WTC11 (cell line): ENCODE data around the gene KIAA1671. TPM values are rescaled to one million over a fixed set of nuclear protein-coding genes. Genes with fewer than 3 reads are reported as not detected.

Experiments used
- ATAC-seq: fragments of 200-7000 bp; cut with Tn5 transposase; 2 replicates; pipeline ENCODE4 v1.10.0; 2021; ENCODE audit warnings: mild to moderate bottlenecking, moderate library complexity
- CTCF ChIA-PET: fragments of 300-600 bp; sonication (Branson Sonifier 250); formaldehyde crosslinking; loops from one replicate; lab custom pipeline; 2021; ENCODE audit warnings: antibody characterized with exemption; lab: Charles Lee
- POLR2A ChIA-PET: fragments of 350-600 bp; sonication (Branson Sonifier 250); formaldehyde crosslinking; loops from one replicate; lab custom pipeline; 2021; ENCODE audit warnings: antibody characterized with exemption; lab: Charles Lee
- DNase-seq: peaks from one replicate; pipeline ENCODE4 v3.0.0; 2021; ENCODE audit warnings: low spot score
- H3K27ac Mint-ChIP-seq: 2 replicates; pipeline ENCODE4 v1.8.0; 2021; ENCODE audit warnings: mixed read lengths
- H3K27me3 Mint-ChIP-seq: 2 replicates; pipeline ENCODE4 v1.8.0; 2021; ENCODE audit warnings: low read depth, mild to moderate bottlenecking, moderate library complexity, mixed read lengths
- H3K36me3 Mint-ChIP-seq: 2 replicates; pipeline ENCODE4 v1.8.0; 2021; ENCODE audit warnings: mixed read lengths
- H3K4me1 Mint-ChIP-seq: 2 replicates; pipeline ENCODE4 v1.8.0; 2022; ENCODE audit warnings: mixed read lengths
- H3K4me3 Mint-ChIP-seq: 2 replicates; pipeline ENCODE4 v1.8.0; 2021; ENCODE audit warnings: mild to moderate bottlenecking, moderate library complexity, mixed read lengths
- H3K9me3 Mint-ChIP-seq: 2 replicates; pipeline ENCODE4 v1.8.0; 2021; ENCODE audit warnings: mixed read lengths
- ESRRA ChIP-seq: sonication (generic); formaldehyde crosslinking; IDR thresholded peaks from 2 replicates; pipeline ENCODE4 v1.8.1; 2022; ENCODE audit warnings: mild to moderate bottlenecking, missing genetic modification reagents, borderline replicate concordance
- FOXP1 ChIP-seq: sonication (generic); formaldehyde crosslinking; IDR thresholded peaks from 2 replicates; pipeline ENCODE4 v1.8.0; 2022; ENCODE audit warnings: missing genetic modification reagents, mild to moderate bottlenecking, moderate library complexity, borderline replicate concordance
- HMGA2 ChIP-seq: fragments of 250-450 bp; sonication (Bioruptor Pico); IDR thresholded peaks from 2 replicates; pipeline ENCODE4 v1.4.0; 2021; ENCODE audit warnings: mild to moderate bottlenecking, moderate library complexity
- IRF2 ChIP-seq: sonication (generic); formaldehyde crosslinking; IDR thresholded peaks from 2 replicates; pipeline ENCODE4 v1.8.0; 2022; ENCODE audit warnings: low read depth, missing genetic modification reagents, borderline replicate concordance
- JUN ChIP-seq: sonication (generic); formaldehyde crosslinking; IDR thresholded peaks from 2 replicates; pipeline ENCODE4 v1.8.0; 2023; ENCODE audit warnings: mild to moderate bottlenecking, missing genetic modification reagents
- NFYB ChIP-seq: sonication (generic); formaldehyde crosslinking; conservative IDR thresholded peaks from 2 replicates; pipeline ENCODE4 v1.8.0; 2022; ENCODE audit warnings: low read depth, missing genetic modification reagents
- SOX15 ChIP-seq: fragments of 250-450 bp; sonication (Bioruptor Pico); IDR thresholded peaks from 2 replicates; pipeline ENCODE4 v1.9.0; 2021; ENCODE audit warnings: mild to moderate bottlenecking
- TCF7 ChIP-seq: sonication (generic); formaldehyde crosslinking; IDR thresholded peaks from 2 replicates; pipeline ENCODE4 v1.8.0; 2022; ENCODE audit warnings: mild to moderate bottlenecking, low read depth, missing genetic modification reagents, moderate library complexity
- TEAD4 ChIP-seq: sonication (generic); formaldehyde crosslinking; IDR thresholded peaks from 2 replicates; pipeline ENCODE4 v1.8.0; 2022; ENCODE audit warnings: mild to moderate bottlenecking, missing genetic modification reagents
- ZBTB21 ChIP-seq: sonication (generic); formaldehyde crosslinking; IDR thresholded peaks from 2 replicates; pipeline ENCODE4 v1.8.1; 2023; ENCODE audit warnings: mild to moderate bottlenecking, missing genetic modification reagents, borderline replicate concordance
- ZNF263 ChIP-seq: sonication (generic); formaldehyde crosslinking; IDR thresholded peaks from 2 replicates; pipeline ENCODE4 v1.8.1; 2022; ENCODE audit warnings: low read depth, mild to moderate bottlenecking, moderate library complexity, missing genetic modification reagents
- ZNF396 ChIP-seq: fragments of 250-450 bp; sonication (Bioruptor Pico); IDR thresholded peaks from 2 replicates; pipeline ENCODE4 v1.8.0; 2021; ENCODE audit warnings: mild to moderate bottlenecking, moderate library complexity, borderline replicate concordance
- ZNF416 ChIP-seq: fragments of 250-450 bp; sonication (Bioruptor Pico); IDR thresholded peaks from 2 replicates; pipeline ENCODE4 v1.9.0; 2021; ENCODE audit warnings: mild to moderate bottlenecking, inconsistent platforms
- total RNA-seq: library from RNA; stranded (reverse); gene quantifications from 3 replicates; pipeline ENCODE4 v1.2.3, GENCODE V29; 2021
- TF ChIP-seq, protein P1 (sequence below): sonication (generic); formaldehyde crosslinking; IDR thresholded peaks from 2 replicates; pipeline ENCODE4 v1.8.1; 2023; ENCODE audit warnings: mild to moderate bottlenecking, missing genetic modification reagents
- TF ChIP-seq, protein P2 (sequence below): fragments of 250-450 bp; sonication (Bioruptor Pico); IDR thresholded peaks from 2 replicates; pipeline ENCODE4 v1.9.0; 2021; ENCODE audit warnings: mild to moderate bottlenecking
- TF ChIP-seq, protein P3 (sequence below): sonication (generic); formaldehyde crosslinking; IDR thresholded peaks from 2 replicates; pipeline ENCODE4 v1.8.1; 2022; ENCODE audit warnings: mild to moderate bottlenecking, missing genetic modification reagents, moderate library complexity, borderline replicate concordance
- TF ChIP-seq, protein P4 (sequence below): sonication (generic); formaldehyde crosslinking; IDR thresholded peaks from 2 replicates; pipeline ENCODE4 v1.8.0; 2022; ENCODE audit warnings: mild to moderate bottlenecking, missing genetic modification reagents
- TF ChIP-seq, protein P5 (sequence below): sonication (generic); formaldehyde crosslinking; IDR thresholded peaks from 2 replicates; pipeline ENCODE4 v1.8.1; 2022; ENCODE audit warnings: missing genetic modification reagents, borderline replicate concordance

The KIAA1671 gene
- total RNA-seq, 1 experiment from 2014 or later: 26.0 TPM

DNA sequence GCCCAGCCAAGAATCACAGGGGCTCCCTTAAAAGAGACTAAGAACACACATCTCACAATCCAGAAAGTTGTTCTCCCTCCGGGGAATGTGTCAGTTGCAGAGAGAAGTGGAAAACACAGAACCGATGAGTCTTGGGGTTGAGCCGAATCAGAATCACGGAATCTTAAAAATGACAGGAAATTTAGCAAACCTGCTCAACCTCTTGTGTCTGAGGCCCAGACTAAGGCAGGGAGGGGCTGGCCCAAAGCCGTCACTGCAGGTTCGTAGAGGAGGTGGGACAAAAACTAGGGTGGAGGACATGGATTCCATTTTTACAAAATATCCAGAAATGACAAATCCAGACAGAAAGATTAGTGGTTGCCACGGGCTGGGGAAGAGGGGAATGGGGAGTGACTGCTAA, 63.8 kb downstream of the KIAA1671 start (continued):
- TF ChIP-seq, protein P1, sequence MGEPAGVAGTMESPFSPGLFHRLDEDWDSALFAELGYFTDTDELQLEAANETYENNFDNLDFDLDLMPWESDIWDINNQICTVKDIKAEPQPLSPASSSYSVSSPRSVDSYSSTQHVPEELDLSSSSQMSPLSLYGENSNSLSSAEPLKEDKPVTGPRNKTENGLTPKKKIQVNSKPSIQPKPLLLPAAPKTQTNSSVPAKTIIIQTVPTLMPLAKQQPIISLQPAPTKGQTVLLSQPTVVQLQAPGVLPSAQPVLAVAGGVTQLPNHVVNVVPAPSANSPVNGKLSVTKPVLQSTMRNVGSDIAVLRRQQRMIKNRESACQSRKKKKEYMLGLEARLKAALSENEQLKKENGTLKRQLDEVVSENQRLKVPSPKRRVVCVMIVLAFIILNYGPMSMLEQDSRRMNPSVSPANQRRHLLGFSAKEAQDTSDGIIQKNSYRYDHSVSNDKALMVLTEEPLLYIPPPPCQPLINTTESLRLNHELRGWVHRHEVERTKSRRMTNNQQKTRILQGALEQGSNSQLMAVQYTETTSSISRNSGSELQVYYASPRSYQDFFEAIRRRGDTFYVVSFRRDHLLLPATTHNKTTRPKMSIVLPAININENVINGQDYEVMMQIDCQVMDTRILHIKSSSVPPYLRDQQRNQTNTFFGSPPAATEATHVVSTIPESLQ (CRISPR knock-in tag): no peak

DNA sequence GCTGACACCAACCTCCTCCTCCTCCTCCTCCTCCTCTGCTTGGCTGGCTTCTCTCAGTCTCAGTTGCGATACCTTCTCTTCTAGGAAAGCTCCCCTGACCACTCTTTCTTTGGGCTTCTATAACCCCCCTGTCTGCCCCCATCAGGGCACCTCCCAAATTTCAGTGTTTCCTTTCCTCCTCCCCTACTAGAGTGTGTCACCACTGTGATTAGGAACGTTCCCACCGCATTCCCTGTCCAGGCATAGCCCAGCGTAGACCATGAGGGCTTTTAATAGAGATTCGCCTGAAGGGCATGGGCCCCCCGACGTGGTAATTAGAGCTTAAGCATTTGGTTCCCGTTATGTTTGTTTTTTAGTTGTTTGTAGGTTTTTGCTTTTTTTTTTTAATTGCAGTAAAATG, 65.5 kb downstream of the KIAA1671 start:
- H3K36me3 Mint-ChIP-seq: peaks cover 16% of the 10 kb centered on the region
- no peaks in the 10 kb centered on the region for H3K27me3 Mint-ChIP-seq
- peaks cover 12% of the 10 kb centered on the region for H3K9me3 Mint-ChIP-seq
- no peak overlapping the region for H3K27ac Mint-ChIP-seq
- TF ChIP-seq NFYB (CRISPR knock-in tag) (no peak), TEAD4 (CRISPR knock-in tag) (no peak), FOXP1 (CRISPR knock-in tag) (no peak), IRF2 (CRISPR knock-in tag) (no peak), ZBTB21 (CRISPR knock-in tag) (no peak), HMGA2 (CRISPR knock-in tag) (no peak), JUN (CRISPR knock-in tag) (no peak), ZNF396 (CRISPR knock-in tag) (no peak)
- TF ChIP-seq, protein P2, sequence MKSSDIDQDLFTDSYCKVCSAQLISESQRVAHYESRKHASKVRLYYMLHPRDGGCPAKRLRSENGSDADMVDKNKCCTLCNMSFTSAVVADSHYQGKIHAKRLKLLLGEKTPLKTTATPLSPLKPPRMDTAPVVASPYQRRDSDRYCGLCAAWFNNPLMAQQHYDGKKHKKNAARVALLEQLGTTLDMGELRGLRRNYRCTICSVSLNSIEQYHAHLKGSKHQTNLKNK (CRISPR knock-in tag): no peak
- TF ChIP-seq, protein P3, sequence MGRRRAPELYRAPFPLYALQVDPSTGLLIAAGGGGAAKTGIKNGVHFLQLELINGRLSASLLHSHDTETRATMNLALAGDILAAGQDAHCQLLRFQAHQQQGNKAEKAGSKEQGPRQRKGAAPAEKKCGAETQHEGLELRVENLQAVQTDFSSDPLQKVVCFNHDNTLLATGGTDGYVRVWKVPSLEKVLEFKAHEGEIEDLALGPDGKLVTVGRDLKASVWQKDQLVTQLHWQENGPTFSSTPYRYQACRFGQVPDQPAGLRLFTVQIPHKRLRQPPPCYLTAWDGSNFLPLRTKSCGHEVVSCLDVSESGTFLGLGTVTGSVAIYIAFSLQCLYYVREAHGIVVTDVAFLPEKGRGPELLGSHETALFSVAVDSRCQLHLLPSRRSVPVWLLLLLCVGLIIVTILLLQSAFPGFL (CRISPR knock-in tag): no peak
- TF ChIP-seq, protein P4, sequence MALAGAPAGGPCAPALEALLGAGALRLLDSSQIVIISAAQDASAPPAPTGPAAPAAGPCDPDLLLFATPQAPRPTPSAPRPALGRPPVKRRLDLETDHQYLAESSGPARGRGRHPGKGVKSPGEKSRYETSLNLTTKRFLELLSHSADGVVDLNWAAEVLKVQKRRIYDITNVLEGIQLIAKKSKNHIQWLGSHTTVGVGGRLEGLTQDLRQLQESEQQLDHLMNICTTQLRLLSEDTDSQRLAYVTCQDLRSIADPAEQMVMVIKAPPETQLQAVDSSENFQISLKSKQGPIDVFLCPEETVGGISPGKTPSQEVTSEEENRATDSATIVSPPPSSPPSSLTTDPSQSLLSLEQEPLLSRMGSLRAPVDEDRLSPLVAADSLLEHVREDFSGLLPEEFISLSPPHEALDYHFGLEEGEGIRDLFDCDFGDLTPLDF (CRISPR knock-in tag): no peak
- TF ChIP-seq, protein P5, sequence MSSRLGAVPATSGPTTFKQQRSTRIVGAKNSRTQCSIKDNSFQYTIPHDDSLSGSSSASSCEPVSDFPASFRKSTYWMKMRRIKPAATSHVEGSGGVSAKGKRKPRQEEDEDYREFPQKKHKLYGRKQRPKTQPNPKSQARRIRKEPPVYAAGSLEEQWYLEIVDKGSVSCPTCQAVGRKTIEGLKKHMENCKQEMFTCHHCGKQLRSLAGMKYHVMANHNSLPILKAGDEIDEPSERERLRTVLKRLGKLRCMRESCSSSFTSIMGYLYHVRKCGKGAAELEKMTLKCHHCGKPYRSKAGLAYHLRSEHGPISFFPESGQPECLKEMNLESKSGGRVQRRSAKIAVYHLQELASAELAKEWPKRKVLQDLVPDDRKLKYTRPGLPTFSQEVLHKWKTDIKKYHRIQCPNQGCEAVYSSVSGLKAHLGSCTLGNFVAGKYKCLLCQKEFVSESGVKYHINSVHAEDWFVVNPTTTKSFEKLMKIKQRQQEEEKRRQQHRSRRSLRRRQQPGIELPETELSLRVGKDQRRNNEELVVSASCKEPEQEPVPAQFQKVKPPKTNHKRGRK (CRISPR knock-in tag): no peak
- TF ChIP-seq, all 79 proteins: peak for 0
- DNase-seq: no peak
- no peak; the same call in 1 of the 2 replicates for ATAC-seq
- Mint-ChIP-seq H3K4me1 (peaks cover 28% of the 10 kb centered on the region), H3K4me3 (no peak overlapping the region)
- ChIA-PET CTCF (no interaction called here), POLR2A (no interaction called here)

DNA sequence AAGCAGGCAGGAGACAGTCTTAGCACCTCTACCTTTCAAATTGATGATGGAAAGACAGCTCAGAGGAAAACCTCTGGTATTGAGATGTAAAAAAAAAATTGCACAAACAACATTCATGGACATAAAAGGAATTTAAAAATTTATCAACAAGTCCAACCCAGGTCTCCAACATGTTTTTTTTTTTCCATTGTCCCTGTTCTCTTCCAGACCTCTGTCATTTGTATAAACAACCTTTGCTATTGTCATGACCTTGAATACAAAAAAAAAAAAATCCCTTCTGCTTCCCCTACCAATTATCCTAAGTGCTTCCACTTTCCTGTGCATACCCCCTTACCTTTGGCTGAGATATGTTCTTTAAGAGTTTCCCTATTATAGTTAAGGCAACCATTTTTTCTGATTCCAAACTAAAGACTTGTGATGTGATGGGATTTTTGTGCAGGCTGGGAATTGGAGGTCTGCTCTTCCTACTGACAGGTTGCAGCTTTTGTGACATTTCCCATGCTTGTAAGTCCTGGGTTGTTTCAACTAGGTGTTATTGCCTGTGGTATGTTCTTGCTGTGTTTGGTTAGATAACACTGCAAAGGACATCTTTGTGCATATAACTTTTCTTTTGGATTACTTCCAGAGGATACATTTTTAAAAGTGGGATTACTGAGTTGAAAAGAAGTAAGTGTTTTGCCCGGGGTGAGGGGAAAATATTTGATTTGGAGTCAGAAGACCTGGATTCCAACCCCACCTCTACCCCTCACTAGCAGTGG, 67.1 kb downstream of the KIAA1671 start:
- Mint-ChIP-seq H3K9me3 (peaks cover 12% of the 10 kb centered on the region), H3K36me3 (peaks cover 16% of the 10 kb centered on the region), H3K27ac (no peak overlapping the region), H3K4me1 (peaks cover 22% of the 10 kb centered on the region), H3K4me3 (no peak overlapping the region), H3K27me3 (no peaks in the 10 kb centered on the region)
- CTCF ChIA-PET: interaction anchor here (1.1 to 1.2 kb wide), 2 partner anchors 9 to 216 kb away, joined by 3 to 4 read pairs; no protein-coding TSS in a partner anchor
- no peak for ATAC-seq
- TF ChIP-seq ZNF263 (CRISPR knock-in tag) (no peak), ESRRA (CRISPR knock-in tag) (no peak), TCF7 (no peak), ZNF416 (CRISPR knock-in tag) (no peak), SOX15 (no peak), TEAD4 (CRISPR knock-in tag) (no peak)
- no peak for DNase-seq
- POLR2A ChIA-PET: no interaction called here
